ENCODE results near the gene DNAL4.

- TF ChIP-seq CTCF (IDR thresholded peaks at IDR 0.05; ENCODE audit: extremely low read depth in 1 of 2, insufficient read depth in 1 of 2, low read depth in 1 of 2, low read length in 2 of 2) (no peak), POLR2A (IDR thresholded peaks at IDR 0.05; ENCODE audit: low read depth, low read length) (no peak)
Observed at GRCh38 chr22:38745676-38746460, 48.1 kb downstream of the DNAL4 start.
